ENCODE results near the gene TMEM240. TPM values are rescaled to one million over a fixed set of nuclear protein-coding genes. Genes with fewer than 3 reads are reported as not detected.

TMEM240 gene
- total and polyA plus RNA-seq, 4 donors = 0.14 to 0.33 (median 0.33) TPM; not detected in 1

- 91% methylated on average over 4 of the region's 4 CpGs for WGBS
- TF ChIP-seq GABPA (IDR thresholded peaks at IDR 0.05 in 1 of 2, conservative IDR thresholded peaks at IDR 0.05 in 1 of 2) (no peak), FOXA2 (IDR thresholded peaks at IDR 0.05) (no peak), CTCF (IDR thresholded peaks at IDR 0.05; ENCODE audit: low read depth, low read length, missing input control) (no peak), YY1 (IDR thresholded peaks at IDR 0.05) (no peak), FOXA1 (IDR thresholded peaks at IDR 0.05) (no peak), HNF4G (IDR thresholded peaks at IDR 0.05) (no peak), SP1 (IDR thresholded peaks at IDR 0.05) (no peak), RAD21 (IDR thresholded peaks at IDR 0.05) (no peak), REST (IDR thresholded peaks at IDR 0.05) (no peak), NR2F2 (IDR thresholded peaks at IDR 0.05) (no peak), ATF3 (IDR thresholded peaks at IDR 0.05) (no peak), RXRA (IDR thresholded peaks at IDR 0.05) (no peak), JUND (IDR thresholded peaks at IDR 0.05) (no peak)
- TF ChIP-seq, protein P1, sequence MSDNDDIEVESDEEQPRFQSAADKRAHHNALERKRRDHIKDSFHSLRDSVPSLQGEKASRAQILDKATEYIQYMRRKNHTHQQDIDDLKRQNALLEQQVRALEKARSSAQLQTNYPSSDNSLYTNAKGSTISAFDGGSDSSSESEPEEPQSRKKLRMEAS (IDR thresholded peaks at IDR 0.05) = no peak
- TF ChIP-seq, protein P2, sequence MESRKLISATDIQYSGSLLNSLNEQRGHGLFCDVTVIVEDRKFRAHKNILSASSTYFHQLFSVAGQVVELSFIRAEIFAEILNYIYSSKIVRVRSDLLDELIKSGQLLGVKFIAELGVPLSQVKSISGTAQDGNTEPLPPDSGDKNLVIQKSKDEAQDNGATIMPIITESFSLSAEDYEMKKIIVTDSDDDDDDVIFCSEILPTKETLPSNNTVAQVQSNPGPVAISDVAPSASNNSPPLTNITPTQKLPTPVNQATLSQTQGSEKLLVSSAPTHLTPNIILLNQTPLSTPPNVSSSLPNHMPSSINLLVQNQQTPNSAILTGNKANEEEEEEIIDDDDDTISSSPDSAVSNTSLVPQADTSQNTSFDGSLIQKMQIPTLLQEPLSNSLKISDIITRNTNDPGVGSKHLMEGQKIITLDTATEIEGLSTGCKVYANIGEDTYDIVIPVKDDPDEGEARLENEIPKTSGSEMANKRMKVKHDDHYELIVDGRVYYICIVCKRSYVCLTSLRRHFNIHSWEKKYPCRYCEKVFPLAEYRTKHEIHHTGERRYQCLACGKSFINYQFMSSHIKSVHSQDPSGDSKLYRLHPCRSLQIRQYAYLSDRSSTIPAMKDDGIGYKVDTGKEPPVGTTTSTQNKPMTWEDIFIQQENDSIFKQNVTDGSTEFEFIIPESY (IDR thresholded peaks at IDR 0.05) = no peak
- Histone ChIP-seq H3K27me3 (ENCODE audit: control insufficient read depth in 4 of 4, insufficient read depth in 4 of 4, low read length in 3 of 4) (no peaks in the 10 kb centered on the region), H3K9ac (ENCODE audit: low read depth in 1 of 2, low read length in 2 of 2) (no peak overlapping the region), H3K27ac (ENCODE audit: low read depth in 1 of 2, low read length in 2 of 2) (no peak overlapping the region), H3K4me3 (ENCODE audit: low read depth in 1 of 3, low read length in 3 of 3) (no peak overlapping the region), H3K36me3 (ENCODE audit: control insufficient read depth in 4 of 4, insufficient read depth in 3 of 4, low read depth in 1 of 4, low read length in 3 of 4) (peaks cover 0 to 22% (median 6%) of the 10 kb centered on the region in 4 donors), H3K4me1 (ENCODE audit: control insufficient read depth in 4 of 4, insufficient read depth in 4 of 4, low read length in 3 of 4) (no peaks in the 10 kb centered on the region), H3K9me3 (ENCODE audit: control insufficient read depth in 4 of 4, low read length in 3 of 4) (peaks cover 0 to 2% (median 0%) of the 10 kb centered on the region in 4 donors)
- no peak for DNase-seq (ENCODE audit: low spot score)
Observed at GRCh38 chr1:1531947-1532346, 8.5 kb downstream of the TMEM240 start.

DNA sequence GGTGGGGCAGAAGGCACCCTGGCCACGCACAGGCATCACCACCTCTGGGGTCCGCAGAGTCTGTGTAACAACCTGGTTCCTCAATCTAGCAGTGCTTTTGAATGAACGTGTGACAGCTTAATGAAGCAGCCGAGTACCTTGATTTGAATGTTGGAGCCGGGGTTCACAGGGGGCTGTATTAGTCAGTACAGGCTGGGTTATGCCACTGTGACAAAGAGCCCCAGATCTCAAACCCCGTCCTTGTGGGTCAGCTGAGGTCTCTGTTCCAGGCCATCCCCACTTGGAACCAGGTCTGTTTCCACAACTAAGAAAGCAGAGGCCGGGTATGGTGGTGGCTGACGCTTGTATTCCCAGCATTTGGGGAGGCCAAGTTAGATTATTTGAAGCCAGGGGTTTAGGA lies 10.5 kb downstream of the TMEM240 start:
- Histone ChIP-seq H3K27ac (ENCODE audit: low read depth in 1 of 2, low read length in 2 of 2) (no peak overlapping the region), H3K9ac (ENCODE audit: low read depth in 1 of 2, low read length in 2 of 2) (no peak overlapping the region), H3K9me3 (ENCODE audit: control insufficient read depth in 4 of 4, low read length in 3 of 4) (peaks cover 0 to 2% (median 0%) of the 10 kb centered on the region in 4 donors), H3K27me3 (ENCODE audit: control insufficient read depth in 4 of 4, insufficient read depth in 4 of 4, low read length in 3 of 4) (no peaks in the 10 kb centered on the region), H3K4me1 (ENCODE audit: control insufficient read depth in 4 of 4, insufficient read depth in 4 of 4, low read length in 3 of 4) (peaks cover 0 to 2% (median 2%) of the 10 kb centered on the region in 4 donors), H3K4me3 (ENCODE audit: low read depth in 1 of 3, low read length in 3 of 3) (no peak overlapping the region), H3K36me3 (ENCODE audit: control insufficient read depth in 4 of 4, insufficient read depth in 3 of 4, low read depth in 1 of 4, low read length in 3 of 4) (peaks cover 0 to 22% (median 6%) of the 10 kb centered on the region in 4 donors)
- no peak for DNase-seq (ENCODE audit: low spot score)
- TF ChIP-seq, protein P2 (IDR thresholded peaks at IDR 0.05) = no peak
- TF ChIP-seq, protein P1 (IDR thresholded peaks at IDR 0.05) = no peak
- no peak for TF ChIP-seq NR2F2 (IDR thresholded peaks at IDR 0.05)
- TF ChIP-seq HNF4G (IDR thresholded peaks at IDR 0.05) = no peak
- TF ChIP-seq SP1 (IDR thresholded peaks at IDR 0.05) = no peak
- no peak for TF ChIP-seq GABPA (IDR thresholded peaks at IDR 0.05 in 1 of 2, conservative IDR thresholded peaks at IDR 0.05 in 1 of 2)
- no peak for TF ChIP-seq HNF4A (conservative IDR thresholded peaks at IDR 0.05)
- TF ChIP-seq REST (IDR thresholded peaks at IDR 0.05) = no peak
- no peak for TF ChIP-seq FOXA1 (IDR thresholded peaks at IDR 0.05)
- no peak for TF ChIP-seq TAF1 (conservative IDR thresholded peaks at IDR 0.05)
- TF ChIP-seq YY1 (IDR thresholded peaks at IDR 0.05) = no peak
- no peak for TF ChIP-seq EGR1 (IDR thresholded peaks at IDR 0.05; ENCODE audit: low read depth in 2 of 2)
- no peak for TF ChIP-seq JUND (IDR thresholded peaks at IDR 0.05)
- WGBS = 97% methylated on average over 8 of the region's 8 CpGs

Data from liver (tissue), 9 donors.